IPS-18a (cell line): Measurements from ENCODE around the gene MGA.

Experiments used
- H3K27ac ChIP-seq: one replicate; pipeline ENCODE4 v1.5.1; 2013; ENCODE audit warnings: low read length
- H3K27me3 ChIP-seq: one replicate; pipeline ENCODE4 v1.6.1; 2013; ENCODE audit warnings: mild to moderate bottlenecking, low read length; ENCODE audit not compliant: control insufficient read depth, insufficient read depth
- H3K36me3 ChIP-seq: one replicate; pipeline ENCODE4 v1.6.1; 2013; ENCODE audit warnings: low read depth, low read length; ENCODE audit not compliant: control insufficient read depth
- H3K4me1 ChIP-seq: one replicate; pipeline ENCODE4 v1.6.1; 2013; ENCODE audit warnings: low read depth, low read length; ENCODE audit not compliant: control insufficient read depth
- H3K4me3 ChIP-seq: one replicate; pipeline ENCODE4 v1.5.1; 2013; ENCODE audit warnings: low read length
- H3K9ac ChIP-seq: one replicate; pipeline ENCODE4 v1.6.1; 2013; ENCODE audit warnings: mild to moderate bottlenecking, low read length, moderate library complexity
- H3K9me3 ChIP-seq: one replicate; pipeline ENCODE4 v1.6.1; 2013; ENCODE audit warnings: low read depth, low read length; ENCODE audit not compliant: control insufficient read depth

The MGA gene

GRCh38 chr15:41811432-41812195 lies 151.4 kb downstream of the MGA start:
- Histone ChIP-seq H3K4me1 (no peaks in the 10 kb centered on the region), H3K9ac (no peak overlapping the region), H3K27me3 (no peaks in the 10 kb centered on the region), H3K27ac (no peak overlapping the region), H3K4me3 (no peak overlapping the region), H3K9me3 (no peaks in the 10 kb centered on the region), H3K36me3 (no peaks in the 10 kb centered on the region)

GRCh38 chr15:41812820-41813375 lies 152.7 kb downstream of the MGA start:
- no peak overlapping the region for H3K27ac ChIP-seq
- H3K4me3 ChIP-seq: no peak overlapping the region
- H3K9ac ChIP-seq: no peak overlapping the region
- no peaks in the 10 kb centered on the region for H3K4me1 ChIP-seq
- H3K36me3 ChIP-seq: peaks cover 4% of the 10 kb centered on the region
- H3K9me3 ChIP-seq: no peaks in the 10 kb centered on the region
- no peaks in the 10 kb centered on the region for H3K27me3 ChIP-seq

GRCh38 chr15:41813426-41813825 lies 153.2 kb downstream of the MGA start:
- H3K27me3 ChIP-seq: no peaks in the 10 kb centered on the region
- H3K4me3 ChIP-seq: no peak overlapping the region
- H3K27ac ChIP-seq: no peak overlapping the region
- no peaks in the 10 kb centered on the region for H3K9me3 ChIP-seq
- H3K36me3 ChIP-seq: peaks cover 7% of the 10 kb centered on the region
- H3K9ac ChIP-seq: no peak overlapping the region
- H3K4me1 ChIP-seq: no peaks in the 10 kb centered on the region

- H3K36me3 ChIP-seq: peaks cover 7% of the 10 kb centered on the region
- no peaks in the 10 kb centered on the region for H3K4me1 ChIP-seq
- no peak overlapping the region for H3K4me3 ChIP-seq
- no peak overlapping the region for H3K9ac ChIP-seq
- no peaks in the 10 kb centered on the region for H3K9me3 ChIP-seq
- H3K27ac ChIP-seq: no peak overlapping the region
- H3K27me3 ChIP-seq: no peaks in the 10 kb centered on the region
These were observed 154.3 kb downstream of the MGA start for GRCh38 chr15:41814534-41814933.

GRCh38 chr15:41816788-41817187 lies 156.6 kb downstream of the MGA start:
- H3K4me1 ChIP-seq: no peaks in the 10 kb centered on the region
- peaks cover 7% of the 10 kb centered on the region for H3K36me3 ChIP-seq
- H3K27me3 ChIP-seq: no peaks in the 10 kb centered on the region
- H3K9me3 ChIP-seq: no peaks in the 10 kb centered on the region
- H3K4me3 ChIP-seq: no peak overlapping the region
- no peak overlapping the region for H3K9ac ChIP-seq
- no peak overlapping the region for H3K27ac ChIP-seq

- H3K9ac ChIP-seq: no peak overlapping the region
- H3K9me3 ChIP-seq: no peaks in the 10 kb centered on the region
- H3K4me3 ChIP-seq: no peak overlapping the region
- H3K4me1 ChIP-seq: no peaks in the 10 kb centered on the region
- no peak overlapping the region for H3K27ac ChIP-seq
- H3K27me3 ChIP-seq: no peaks in the 10 kb centered on the region
- peaks cover 7% of the 10 kb centered on the region for H3K36me3 ChIP-seq
These were observed 157.1 kb downstream of the MGA start for GRCh38 chr15:41817327-41817726.

- no peak overlapping the region for H3K27ac ChIP-seq
- no peaks in the 10 kb centered on the region for H3K4me1 ChIP-seq
- no peak overlapping the region for H3K4me3 ChIP-seq
- no peak overlapping the region for H3K9ac ChIP-seq
- peaks cover 7% of the 10 kb centered on the region for H3K36me3 ChIP-seq
- H3K27me3 ChIP-seq: no peaks in the 10 kb centered on the region
- H3K9me3 ChIP-seq: no peaks in the 10 kb centered on the region
These were observed 157.6 kb downstream of the MGA start for GRCh38 chr15:41817781-41818180.

- Histone ChIP-seq H3K4me1 (no peaks in the 10 kb centered on the region), H3K27ac (no peak overlapping the region), H3K4me3 (no peak overlapping the region), H3K36me3 (peaks cover 7% of the 10 kb centered on the region), H3K27me3 (no peaks in the 10 kb centered on the region), H3K9me3 (no peaks in the 10 kb centered on the region), H3K9ac (no peak overlapping the region)
These were observed 159.3 kb downstream of the MGA start for GRCh38 chr15:41819455-41820050.

- Histone ChIP-seq H3K27ac (no peak overlapping the region), H3K9me3 (no peaks in the 10 kb centered on the region), H3K4me3 (no peak overlapping the region), H3K4me1 (no peaks in the 10 kb centered on the region), H3K9ac (no peak overlapping the region), H3K27me3 (no peaks in the 10 kb centered on the region), H3K36me3 (peaks cover 7% of the 10 kb centered on the region)
These were observed 160.7 kb downstream of the MGA start for GRCh38 chr15:41820791-41821423.

- Histone ChIP-seq H3K27ac (no peak overlapping the region), H3K27me3 (no peaks in the 10 kb centered on the region), H3K36me3 (peaks cover 7% of the 10 kb centered on the region), H3K9me3 (no peaks in the 10 kb centered on the region), H3K4me1 (no peaks in the 10 kb centered on the region), H3K4me3 (no peak overlapping the region), H3K9ac (no peak overlapping the region)
These were observed 161.6 kb downstream of the MGA start for GRCh38 chr15:41821831-41822230.

GRCh38 chr15:41822471-41822870 lies 162.3 kb downstream of the MGA start:
- Histone ChIP-seq H3K27me3 (no peaks in the 10 kb centered on the region), H3K36me3 (peaks cover 7% of the 10 kb centered on the region), H3K27ac (no peak overlapping the region), H3K4me3 (no peak overlapping the region), H3K9ac (no peak overlapping the region), H3K4me1 (no peaks in the 10 kb centered on the region), H3K9me3 (no peaks in the 10 kb centered on the region)
